Mucosa of descending colon (tissue), 3 donors: Measurements from ENCODE around the gene FARSB. TPM values are rescaled to one million over a fixed set of nuclear protein-coding genes. Genes with fewer than 3 reads are reported as not detected.

Experiments
- ATAC-seq: fragments of 200-7000 bp; cut with Tn5 transposase; one replicate; pipeline ENCODE4 v1.9.1; 2020; ENCODE audit warnings: mild to moderate bottlenecking, moderate library complexity
- DNase-seq, 3 donors: peaks; one replicate each; pipeline ENCODE4 v3.0.0-alpha.2; 2020
- H3K36me3 ChIP-seq: fragments of 200-600 bp; one replicate; pipeline ENCODE4 v1.8.0; 2021; ENCODE audit warnings: low read depth, mild to moderate bottlenecking
- H3K4me1 ChIP-seq: fragments of 200-600 bp; one replicate; pipeline ENCODE4 v1.8.0; 2021; ENCODE audit warnings: low read depth, mild to moderate bottlenecking
- H3K4me3 ChIP-seq: fragments of 200-600 bp; one replicate; pipeline ENCODE4 v1.8.0; 2021; ENCODE audit warnings: mild to moderate bottlenecking
- H3K9me3 ChIP-seq: fragments of 200-600 bp; one replicate; pipeline ENCODE4 v1.8.0; 2021; ENCODE audit warnings: mild to moderate bottlenecking
- intact Hi-C, 2 donors: fragments of 100-400 bp; cut with DNase I in 1 of 2; cut with micrococcal nuclease in 1 of 2; formaldehyde crosslinking; loops; one replicate each; pipeline versions ENCODE4 v1.11.0 to v1.11.1; 2022; cut with DNase I, micrococcal nuclease
- total RNA-seq, 3 donors: library from RNA; stranded (reverse); fragmentation: NEBNext Ultra II Directional in 2 of 3; extraction: Animal tissue kit (Norgen Biotek cat#: 25700) in 2 of 3; gene quantifications; one replicate each; pipeline versions ENCODE4 v1.2.1 to v1.2.4, GENCODE V29; 2021 to 2023
- TF ChIP-seq, protein P1 (sequence below): fragments of 200-600 bp; IDR thresholded peaks from one replicate; pipeline ENCODE4 v1.8.0; 2022; ENCODE audit warnings: antibody characterized with exemption, mild to moderate bottlenecking
- donor health status: DM: no; HTN: no; CAD: no; lungs with moderate emphysema.
- donor health status: DM: no; HTN: no; CAD: no.
- donor health status: DM: no; HTN: yes; CAD: no.

Gene FARSB
- total RNA-seq, 3 donors from 2014 or later = 18.0 to 27.2 (median 21.1) TPM

DNA sequence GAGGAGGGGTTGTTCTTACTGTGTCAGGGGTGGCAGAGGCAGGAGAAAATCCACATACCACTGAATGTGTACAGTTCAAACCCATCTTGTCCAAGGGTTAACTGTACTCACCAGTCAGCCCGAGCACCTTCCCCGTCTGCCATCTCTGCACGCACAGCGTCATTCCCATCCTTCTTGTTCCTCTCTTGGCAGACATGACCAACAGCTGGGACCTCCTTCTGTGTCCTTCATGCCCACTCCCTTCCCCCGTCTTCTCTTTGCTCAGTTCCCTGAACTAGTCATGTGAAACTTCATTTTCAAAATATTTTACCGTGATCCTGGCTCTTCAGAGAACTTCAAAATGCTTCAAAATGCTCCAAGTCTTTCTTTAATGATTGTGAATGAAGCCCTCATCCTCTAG, 92.0 kb downstream of the FARSB start:
- ATAC-seq = no peak
- no peak for DNase-seq
- Histone ChIP-seq H3K36me3 (no peaks in the 10 kb centered on the region), H3K4me1 (no peaks in the 10 kb centered on the region), H3K9me3 (no peaks in the 10 kb centered on the region), H3K4me3 (no peak overlapping the region)
- intact Hi-C loops = loop anchor here (5.0 kb wide), 1 partner anchor 247 kb away; no protein-coding TSS in a partner anchor
- TF ChIP-seq, protein P1, sequence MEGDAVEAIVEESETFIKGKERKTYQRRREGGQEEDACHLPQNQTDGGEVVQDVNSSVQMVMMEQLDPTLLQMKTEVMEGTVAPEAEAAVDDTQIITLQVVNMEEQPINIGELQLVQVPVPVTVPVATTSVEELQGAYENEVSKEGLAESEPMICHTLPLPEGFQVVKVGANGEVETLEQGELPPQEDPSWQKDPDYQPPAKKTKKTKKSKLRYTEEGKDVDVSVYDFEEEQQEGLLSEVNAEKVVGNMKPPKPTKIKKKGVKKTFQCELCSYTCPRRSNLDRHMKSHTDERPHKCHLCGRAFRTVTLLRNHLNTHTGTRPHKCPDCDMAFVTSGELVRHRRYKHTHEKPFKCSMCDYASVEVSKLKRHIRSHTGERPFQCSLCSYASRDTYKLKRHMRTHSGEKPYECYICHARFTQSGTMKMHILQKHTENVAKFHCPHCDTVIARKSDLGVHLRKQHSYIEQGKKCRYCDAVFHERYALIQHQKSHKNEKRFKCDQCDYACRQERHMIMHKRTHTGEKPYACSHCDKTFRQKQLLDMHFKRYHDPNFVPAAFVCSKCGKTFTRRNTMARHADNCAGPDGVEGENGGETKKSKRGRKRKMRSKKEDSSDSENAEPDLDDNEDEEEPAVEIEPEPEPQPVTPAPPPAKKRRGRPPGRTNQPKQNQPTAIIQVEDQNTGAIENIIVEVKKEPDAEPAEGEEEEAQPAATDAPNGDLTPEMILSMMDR = no peak

- ATAC-seq (no peak), DNase-seq (no peak)
- H3K4me1 ChIP-seq = no peaks in the 10 kb centered on the region
- H3K9me3 ChIP-seq = no peaks in the 10 kb centered on the region
- intact Hi-C loops = loop anchor here (5.0 kb wide), 1 partner anchor 246 kb away; no protein-coding TSS in a partner anchor
- H3K4me3 ChIP-seq = no peak overlapping the region
- TF ChIP-seq, protein P1 = no peak
- H3K36me3 ChIP-seq = no peaks in the 10 kb centered on the region
These were observed 92.7 kb downstream of the FARSB start for GRCh38 chr2:222563106-222563718.

DNA sequence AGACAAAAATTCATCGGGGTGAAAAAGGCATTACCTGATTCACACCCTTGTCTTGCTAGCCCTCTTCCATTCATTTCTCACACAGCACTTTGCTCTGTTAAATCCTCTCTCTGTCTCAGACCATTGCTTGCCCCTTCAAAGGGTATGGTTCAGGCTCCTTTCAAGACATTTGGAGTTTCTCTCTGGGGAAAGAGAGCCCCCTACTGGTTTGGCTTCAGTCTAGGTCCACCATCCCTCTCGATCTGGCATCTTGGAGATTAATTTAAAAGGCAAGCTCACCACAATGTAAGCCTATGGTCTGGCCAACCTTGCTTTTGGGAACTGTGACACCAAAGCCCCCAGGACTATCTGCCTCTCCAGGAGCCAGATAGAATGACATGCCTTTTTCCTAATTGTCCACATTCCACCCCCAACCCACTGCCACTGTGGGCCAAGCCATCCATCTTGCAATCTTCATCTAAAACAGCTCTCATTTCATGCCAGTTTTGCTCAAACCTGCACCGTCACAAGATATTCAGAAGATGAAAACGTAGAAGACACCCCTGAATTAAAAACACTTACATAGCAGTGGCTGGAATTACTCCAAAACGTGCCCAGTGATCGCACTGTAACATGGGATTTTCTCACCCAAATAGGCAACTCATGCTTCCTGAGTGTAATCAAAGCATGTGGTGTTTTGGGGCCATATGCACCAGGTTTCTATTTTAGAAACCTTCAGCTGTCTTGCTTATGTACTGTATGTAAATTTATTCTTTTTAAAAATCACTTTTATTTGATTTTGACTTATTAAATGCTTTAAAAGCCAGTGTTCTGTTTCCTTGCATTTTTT, 93.9 kb downstream of the FARSB start:
- intact Hi-C loops = loop anchor here (5.0 kb wide), 1 partner anchor 245 kb away; no protein-coding TSS in a partner anchor
- TF ChIP-seq, protein P1 = no peak
- no peak overlapping the region for H3K4me3 ChIP-seq
- H3K4me1 ChIP-seq = no peaks in the 10 kb centered on the region
- H3K9me3 ChIP-seq = no peaks in the 10 kb centered on the region
- ATAC-seq = peak; percentile 76
- DNase-seq = peak in 1 of 3 donors; percentile 82
- no peaks in the 10 kb centered on the region for H3K36me3 ChIP-seq

DNA sequence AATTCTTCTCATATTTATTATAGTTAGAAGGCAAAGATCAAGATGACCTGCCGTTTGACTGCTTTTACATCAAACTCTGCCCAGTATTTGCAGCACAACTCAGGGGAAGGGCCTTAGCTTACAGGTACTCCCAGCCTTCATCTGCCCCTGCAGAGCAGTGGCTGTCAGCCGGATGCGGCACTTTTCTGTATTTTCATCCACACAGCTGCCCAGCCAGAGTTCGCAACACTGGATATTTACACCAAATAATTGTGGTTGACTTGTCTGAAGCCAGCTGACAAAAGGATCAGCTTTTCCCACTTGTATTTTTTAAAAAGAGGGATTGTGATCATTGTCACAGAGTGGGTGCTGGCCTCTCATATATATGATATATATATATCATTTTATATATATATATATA, 94.7 kb downstream of the FARSB start:
- no peaks in the 10 kb centered on the region for H3K4me1 ChIP-seq
- intact Hi-C loops = loop anchor here (5.0 kb wide), 1 partner anchor 244 kb away; no protein-coding TSS in a partner anchor
- no peak overlapping the region for H3K4me3 ChIP-seq
- no peak for ATAC-seq
- TF ChIP-seq, protein P1 = no peak
- no peak for DNase-seq
- no peaks in the 10 kb centered on the region for H3K9me3 ChIP-seq
- no peaks in the 10 kb centered on the region for H3K36me3 ChIP-seq

- ATAC-seq (no peak), DNase-seq (no peak)
- H3K4me1 ChIP-seq = no peaks in the 10 kb centered on the region
- no peaks in the 10 kb centered on the region for H3K9me3 ChIP-seq
- TF ChIP-seq, protein P1 = no peak
- intact Hi-C loops = no loop called here
- no peaks in the 10 kb centered on the region for H3K36me3 ChIP-seq
- no peak overlapping the region for H3K4me3 ChIP-seq
These were observed 101.4 kb downstream of the FARSB start for GRCh38 chr2:222554517-222554916.
